RCC 7860 (cell line): ENCODE measurements around the gene DNAH10.
"Not testable (repeated sequence)": the region's sequence is repeated elsewhere in the genome, so short reads cannot be mapped to it uniquely, and the experiment has no call there.

Source experiments
- DNase-seq: peaks from one replicate; pipeline ENCODE4 v3.0.0-alpha.2; 2015; ENCODE audit warnings: low spot score
- FAIRE-seq: peaks from 2 replicates; lab custom pipeline; 2012; peaks lifted over from hg19 to GRCh38; lab: Jason Lieb, UNC

Gene DNAH10

DNA sequence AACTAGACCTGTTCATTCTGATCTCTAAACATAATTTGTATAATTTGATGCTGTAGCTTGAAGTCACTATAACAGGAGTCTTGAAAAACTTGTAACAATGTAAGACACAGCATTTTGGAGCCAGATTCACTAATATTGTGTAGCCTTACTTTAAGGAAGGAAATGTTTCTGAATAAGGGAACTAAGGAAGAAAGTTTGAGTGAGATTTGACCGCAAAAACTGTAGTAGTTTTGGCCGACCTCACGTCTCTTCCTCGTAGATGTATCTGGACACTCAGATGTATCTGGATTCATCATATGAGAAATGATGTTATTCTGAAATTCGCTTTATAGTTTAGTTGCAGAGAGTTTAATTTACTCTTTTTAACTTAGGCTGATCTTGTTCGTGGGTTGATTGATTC, 13.9 kb upstream of the DNAH10 start:
- FAIRE-seq (no peak), DNase-seq (no peak)

DNA sequence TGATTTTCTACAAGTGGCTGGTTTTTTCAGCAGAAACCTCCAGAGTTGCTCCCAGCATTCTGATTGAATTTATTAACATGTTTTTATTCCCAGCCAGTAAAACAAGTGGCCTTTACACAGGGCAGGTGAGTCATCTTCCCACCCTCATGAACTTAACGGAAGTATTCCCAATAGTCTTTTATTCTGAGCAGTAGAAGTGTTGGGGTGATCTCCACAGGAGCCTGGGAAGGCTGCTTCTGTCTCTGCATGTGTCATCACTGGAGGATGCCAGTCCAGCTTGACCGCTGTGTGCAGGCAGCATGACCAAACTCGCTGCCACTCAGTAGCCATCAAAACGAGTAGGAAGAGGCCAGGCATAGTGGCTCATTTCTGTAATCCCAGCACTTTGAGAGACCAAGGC, 13.4 kb upstream of the DNAH10 start:
- FAIRE-seq (peak; percentile 96), DNase-seq (peak; percentile 90)

DNA sequence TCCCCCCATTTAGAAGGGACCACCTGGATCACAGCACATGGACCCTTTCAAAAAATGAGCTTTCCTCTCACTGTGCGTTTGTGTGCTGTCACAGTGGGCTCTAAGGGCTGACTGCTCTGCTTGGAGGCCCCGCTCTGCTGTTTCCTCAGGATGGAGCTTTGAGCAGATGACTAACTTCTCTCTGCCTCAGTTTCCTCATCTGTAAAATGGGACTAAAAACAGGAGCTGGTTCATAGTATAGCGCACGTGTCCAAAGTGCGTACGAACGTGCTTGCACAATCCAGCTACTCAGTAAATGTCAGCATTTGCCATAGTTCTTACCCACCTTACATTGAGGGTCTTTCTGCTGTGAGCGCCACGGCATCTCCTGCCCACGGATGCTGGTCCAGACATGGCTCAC, 12.7 kb upstream of the DNAH10 start:
- DNase-seq (no peak), FAIRE-seq (no peak)

DNA sequence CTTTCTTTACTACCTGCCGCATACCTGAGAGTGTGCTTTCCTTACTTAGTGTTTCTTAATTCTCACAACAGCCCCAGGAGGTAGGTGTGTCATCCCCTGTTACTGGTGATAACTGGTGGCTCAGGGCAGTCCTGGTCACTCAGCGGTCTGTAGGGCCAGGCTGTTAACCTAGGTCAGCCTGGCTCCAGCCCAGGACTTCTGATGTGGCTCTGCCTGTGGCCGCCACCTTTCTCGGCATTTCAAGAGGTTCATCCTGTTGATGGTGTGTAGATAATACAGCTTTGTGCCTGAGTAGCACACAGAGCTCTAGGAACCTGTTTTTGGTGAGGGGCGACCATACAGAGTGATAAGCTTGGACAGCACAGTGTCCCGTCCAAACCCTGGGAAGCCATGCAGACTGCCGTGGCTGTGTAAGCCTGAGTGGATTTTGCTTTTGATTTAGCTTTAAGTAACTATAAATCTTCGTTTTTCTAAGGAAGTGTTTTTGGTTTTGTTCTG, 11.9 kb upstream of the DNAH10 start:
- no peak for FAIRE-seq
- DNase-seq, result no peak

DNA sequence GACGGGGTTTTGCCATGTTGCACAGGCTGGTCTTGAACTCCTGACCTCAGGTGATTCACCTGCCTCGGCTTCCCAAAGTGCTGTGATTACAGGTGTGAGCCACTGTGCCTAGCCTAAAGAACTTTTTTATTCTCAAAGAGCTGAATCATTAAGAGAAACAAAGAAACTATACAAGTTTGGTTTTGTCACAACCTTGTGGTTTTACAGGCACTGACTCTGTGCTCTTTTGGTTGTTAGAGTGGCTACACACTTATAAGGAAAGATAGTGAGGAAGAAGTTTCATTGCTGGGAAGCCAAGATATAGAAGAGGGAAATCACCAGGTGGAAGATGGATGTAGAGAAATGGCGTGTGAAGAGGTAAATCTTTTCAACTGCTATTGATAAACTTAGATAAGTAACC, 10.1 kb upstream of the DNAH10 start:
- FAIRE-seq, result no peak

DNA sequence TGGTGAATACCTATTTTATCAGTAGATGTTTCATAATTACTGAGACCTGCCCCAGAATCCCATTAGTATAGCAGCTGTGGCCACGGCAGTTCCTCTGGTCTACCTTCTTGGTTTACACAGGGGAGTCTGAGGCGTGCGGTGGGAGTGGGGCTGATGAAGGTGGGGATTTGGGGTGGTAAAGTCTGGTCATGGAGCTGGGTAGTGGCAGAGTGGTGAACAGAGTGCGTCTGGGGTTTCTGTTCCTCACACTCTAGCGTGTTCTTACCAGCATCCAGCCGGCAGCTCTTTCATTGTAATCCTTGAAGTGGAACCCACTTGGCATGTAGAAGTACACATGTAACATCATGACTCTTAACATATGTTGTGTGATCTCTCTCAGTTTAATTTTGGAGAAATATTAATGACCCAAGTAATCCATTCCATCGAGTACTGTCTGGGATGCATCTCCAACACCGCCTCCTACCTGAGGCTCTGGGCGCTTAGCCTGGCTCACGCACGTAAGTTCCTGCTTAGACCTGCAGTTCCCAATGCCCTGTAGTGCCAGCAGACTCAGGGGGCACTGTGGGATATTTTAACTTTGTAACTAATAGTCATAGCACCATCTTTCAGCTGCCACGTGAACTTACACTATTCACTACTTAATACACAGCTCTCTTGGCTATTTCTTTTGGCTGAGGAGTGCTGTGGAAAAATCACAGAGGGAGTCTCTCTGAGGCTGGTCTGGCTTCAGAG, 7.9 kb upstream of the DNAH10 start:
- no peak for DNase-seq
- FAIRE-seq, result no peak

More for the DNA sequence above, 10.1 kb upstream of the DNAH10 start:
- DNase-seq, result no peak

DNA sequence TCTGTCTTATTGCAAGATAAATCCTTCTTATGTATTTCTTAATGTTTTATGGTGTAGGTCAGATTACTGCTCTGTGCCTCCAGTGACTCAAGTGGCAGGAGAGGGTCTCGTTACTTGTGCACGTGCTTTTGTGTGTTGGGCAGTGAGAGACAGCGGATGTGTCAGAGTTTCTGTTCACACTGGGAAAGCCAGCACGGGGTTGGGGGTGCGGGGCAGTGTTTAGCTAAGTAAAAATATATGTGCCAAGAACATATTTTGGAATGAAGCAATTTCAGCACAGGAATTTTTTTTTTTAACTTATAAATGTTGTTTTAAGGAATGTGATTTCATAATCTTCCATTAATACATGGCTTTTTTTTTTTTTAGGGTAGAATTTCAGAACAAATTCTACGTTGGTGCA, 4.5 kb upstream of the DNAH10 start:
- FAIRE-seq (no peak), DNase-seq (no peak)

DNA sequence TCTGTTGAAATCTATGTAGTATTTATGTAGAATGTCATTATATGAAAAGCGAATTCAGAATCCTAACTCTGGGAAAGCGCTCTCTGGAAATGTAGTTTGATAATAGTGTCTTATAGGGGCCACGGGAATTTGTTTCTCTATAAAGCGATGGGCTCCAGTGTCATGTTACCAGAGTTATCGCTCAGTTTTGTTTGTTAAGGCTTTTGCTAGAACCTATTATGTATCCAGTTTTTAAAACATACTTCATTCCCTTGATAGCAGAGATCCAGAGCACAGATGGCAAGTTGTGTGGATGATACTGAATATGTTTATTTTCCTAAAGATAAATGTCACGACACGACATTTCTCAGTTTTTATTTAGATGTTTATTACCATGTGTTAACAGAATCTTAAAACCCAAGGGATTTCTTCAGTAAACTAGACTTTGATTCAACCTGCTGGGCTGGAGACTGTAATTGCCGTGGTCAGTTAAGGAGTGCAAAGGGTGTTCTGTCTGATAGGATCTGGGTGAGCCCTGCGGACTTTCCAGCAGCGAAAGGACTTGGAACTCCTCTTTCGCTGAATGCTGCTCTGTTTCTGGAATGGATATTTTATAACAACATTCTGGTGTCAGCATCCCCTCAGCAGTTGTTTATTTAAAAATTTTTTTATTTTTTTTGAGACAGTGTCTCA, 1.7 kb upstream of the DNAH10 start:
- FAIRE-seq, result no peak

DNA sequence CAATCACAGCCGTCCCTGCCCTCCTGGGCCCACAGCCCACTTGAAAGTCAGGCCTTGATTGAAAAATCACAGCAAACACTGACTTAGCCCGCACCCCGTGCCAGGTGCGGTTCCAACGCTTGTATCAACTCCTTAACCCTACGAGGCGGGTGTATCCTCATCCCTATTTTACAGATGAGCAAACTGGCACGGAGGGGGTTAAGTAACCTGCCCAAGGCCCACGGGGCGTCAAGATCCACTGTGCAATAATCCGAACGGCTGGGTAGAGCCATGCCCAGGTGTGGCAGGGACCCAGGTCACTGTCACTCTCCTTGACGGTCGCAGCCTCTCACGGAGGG, 583 bp downstream of the DNAH10 start:
- no peak for DNase-seq
- FAIRE-seq, result no peak

More for the DNA sequence above, 1.7 kb upstream of the DNAH10 start:
- DNase-seq, result no peak

DNA sequence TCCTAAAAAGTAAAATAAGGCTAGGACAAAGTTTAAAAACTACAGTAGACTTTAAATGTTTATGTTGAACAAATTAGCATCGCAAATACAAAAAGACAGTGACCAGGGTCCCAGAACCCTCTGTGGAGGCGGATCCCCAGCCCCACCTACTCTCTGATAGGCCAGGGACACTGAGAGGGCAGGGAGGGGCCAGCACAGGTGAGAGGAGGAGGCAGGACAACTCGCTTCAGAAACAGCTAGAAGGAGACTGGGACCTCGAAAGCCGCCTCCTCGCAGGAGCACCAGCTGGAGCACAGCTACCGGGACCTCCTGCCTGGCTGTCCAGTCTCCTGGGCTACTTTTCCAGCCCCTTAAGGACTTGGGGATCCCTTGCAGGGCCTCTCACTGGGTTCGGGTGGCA, 992 bp downstream of the DNAH10 start:
- FAIRE-seq (no peak), DNase-seq (no peak)

DNA sequence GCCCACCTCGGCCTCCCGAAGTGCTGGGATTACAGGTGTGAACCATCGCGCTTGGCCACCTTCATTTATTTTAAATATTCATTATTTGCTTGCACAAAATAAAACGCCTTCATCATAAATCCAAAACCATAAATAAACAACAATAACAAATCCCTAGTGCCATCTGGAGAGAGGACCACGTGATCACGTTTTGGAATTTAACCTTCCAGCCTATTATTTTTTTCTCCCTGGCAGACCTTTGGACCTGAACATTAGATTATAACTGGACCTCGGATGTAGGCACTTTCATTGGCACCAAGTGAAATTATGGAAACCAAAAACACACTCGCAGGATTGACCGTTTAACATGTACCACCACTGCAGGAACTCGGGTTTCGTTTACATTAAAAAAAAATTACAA, 2.0 kb downstream of the DNAH10 start:
- DNase-seq (no peak), FAIRE-seq (no peak)

DNA sequence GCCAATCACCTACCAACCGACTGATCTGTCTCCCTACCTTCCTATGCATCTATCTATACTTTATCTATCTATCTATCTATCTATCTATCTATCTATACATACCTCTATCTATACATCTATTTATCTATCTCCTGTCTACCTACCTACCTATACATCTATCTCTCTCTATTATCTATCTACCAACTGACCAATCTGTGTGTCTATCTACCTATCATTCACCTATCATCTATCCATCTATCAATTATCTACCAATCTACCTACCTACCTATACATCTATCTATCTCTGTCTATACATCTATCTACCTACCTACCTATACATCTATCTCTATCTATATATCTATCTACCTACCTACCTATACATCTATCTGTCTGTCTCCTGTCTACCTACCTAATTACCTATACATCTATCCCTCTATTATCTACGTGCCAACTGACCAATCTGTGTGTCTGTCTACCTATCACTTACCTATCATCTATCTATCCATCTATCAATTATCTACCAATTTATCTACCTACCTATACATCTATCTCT, 3.5 kb downstream of the DNAH10 start:
- DNase-seq, result no peak
- no peak for FAIRE-seq

DNA sequence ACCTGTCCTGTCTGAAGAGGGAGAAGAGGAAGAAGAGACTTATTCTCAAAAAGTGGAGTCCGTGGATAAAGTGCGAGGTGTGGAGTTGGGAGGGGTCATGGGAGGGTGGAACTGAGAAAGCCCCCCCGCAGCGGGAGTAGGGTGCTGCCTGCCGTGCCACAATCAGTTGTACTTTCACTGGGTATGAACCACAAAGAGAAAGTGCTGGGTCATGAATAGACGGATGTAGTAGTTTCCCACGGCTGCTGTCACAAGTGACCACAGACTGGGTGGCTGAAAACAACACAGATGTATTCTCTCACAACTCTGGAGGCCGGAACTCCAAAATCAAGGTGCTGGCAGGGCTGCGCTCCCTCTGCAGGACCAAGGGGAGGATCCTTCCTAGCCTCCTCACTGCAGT, 5.5 kb downstream of the DNAH10 start:
- FAIRE-seq (no peak), DNase-seq (no peak)

DNA sequence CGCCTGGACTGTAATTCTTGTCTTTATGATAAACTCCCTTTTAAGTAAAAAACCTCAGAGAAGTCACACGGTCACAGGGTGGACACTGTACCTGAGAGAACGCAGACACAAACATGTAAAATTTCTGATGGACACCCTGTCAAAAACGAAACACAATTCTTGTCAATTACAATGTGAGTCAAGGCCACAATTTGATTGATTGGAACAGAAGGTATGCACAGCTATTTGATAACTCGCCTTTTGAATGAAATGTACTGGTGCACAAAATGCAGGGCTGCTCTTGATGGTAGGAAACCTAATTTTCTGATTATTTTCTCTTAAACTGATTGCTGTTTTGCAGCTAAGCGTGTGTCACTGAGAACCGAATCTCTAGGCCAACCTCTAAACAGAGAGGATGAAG, 9.2 kb downstream of the DNAH10 start:
- no peak for DNase-seq
- no peak for FAIRE-seq

DNA sequence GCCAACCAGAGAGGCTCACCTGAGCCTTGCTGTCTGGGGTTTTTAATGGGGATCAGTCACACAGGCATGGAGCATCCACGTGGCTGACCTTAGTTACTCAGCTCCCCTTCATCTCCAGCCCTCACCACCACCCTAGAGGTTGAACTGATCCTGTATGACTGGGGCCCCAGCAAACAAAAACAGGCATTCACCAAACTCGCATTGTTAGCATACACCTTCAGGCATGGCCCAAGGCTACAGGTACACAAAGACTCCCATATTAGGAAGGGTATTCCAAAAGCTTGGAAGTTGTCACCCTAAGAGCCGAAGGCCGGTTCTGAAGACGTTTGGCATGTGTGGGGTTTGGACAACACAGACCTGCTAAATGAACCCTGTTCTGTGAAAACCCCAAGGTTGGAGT, 10.0 kb downstream of the DNAH10 start:
- no peak for DNase-seq
- no peak for FAIRE-seq

DNA sequence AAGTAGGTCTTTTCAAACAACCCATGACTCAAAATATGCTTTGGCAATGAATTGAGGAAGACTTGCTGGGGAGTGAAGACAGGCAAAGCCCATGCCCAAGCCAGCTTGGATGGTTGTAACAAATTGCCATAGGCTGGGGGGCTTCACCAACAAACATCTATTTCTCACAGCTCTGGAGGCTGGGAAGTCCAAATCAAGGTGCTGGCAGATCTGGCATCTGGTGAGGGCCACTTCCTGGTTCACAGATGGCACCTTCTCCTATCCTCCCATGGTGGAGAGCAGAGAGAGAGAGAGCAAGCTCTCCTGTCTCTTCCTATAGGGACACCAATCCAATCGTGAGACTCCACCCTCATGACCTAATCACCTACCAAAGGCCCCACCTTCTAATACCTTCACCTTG, 11.3 kb downstream of the DNAH10 start:
- FAIRE-seq (no peak), DNase-seq (no peak)

DNA sequence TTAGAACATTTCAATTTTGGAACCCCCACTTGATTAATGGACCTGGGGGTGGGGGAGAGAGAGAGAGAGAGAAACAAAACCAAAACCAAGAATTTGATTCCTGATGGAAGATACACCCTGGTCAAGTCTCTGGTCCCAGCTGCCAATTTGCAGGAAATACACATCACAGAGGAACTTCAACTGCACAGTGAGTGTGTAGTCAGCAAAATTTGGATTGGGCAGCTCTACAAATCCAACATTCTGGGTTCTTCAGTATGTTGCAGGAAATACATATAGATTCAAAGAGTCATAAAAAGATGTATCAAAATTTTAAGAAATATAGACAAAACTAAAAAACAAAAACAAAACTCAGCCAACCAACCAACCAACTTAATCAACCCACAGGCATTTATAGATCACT, 17.4 kb downstream of the DNAH10 start:
- DNase-seq (no peak), FAIRE-seq (no peak)

DNA sequence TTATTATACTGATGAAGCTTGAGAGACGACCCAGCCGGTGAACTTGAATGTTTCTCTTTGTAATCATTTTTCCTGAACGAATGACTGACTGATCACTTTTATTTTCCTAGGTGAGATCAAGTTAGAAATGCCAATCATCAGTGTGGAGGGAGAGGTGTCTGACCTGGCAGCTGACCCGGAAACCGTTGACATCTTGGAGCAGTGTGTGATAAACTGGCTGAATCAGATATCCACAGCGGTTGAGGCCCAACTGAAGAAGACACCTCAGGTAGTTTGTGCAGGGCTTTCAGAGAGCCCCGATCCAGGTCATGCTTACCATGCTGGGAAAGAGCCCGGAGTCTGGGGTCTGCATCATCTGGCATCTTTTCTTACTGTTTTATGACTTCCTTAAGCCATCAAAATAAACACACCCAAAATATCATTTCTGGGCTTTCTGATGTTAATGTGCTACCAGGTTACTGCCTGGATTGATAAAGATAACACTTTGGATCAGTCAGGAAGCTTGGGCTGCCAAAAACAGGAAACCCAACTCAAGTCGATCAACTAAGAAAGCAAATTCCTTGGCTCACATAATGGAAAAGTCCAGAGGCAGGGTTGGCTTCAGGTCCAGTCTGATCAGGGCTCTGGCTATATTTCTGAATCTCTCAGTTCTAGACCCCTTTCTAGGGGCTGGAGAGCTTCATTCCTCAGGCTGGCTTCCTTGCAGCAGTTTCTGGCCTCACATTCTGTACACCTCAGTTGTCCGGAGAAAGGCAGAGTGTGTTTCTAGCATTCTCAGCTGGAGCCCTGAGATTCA, 21.1 kb downstream of the DNAH10 start:
- no peak for FAIRE-seq
- DNase-seq, result no peak

DNA sequence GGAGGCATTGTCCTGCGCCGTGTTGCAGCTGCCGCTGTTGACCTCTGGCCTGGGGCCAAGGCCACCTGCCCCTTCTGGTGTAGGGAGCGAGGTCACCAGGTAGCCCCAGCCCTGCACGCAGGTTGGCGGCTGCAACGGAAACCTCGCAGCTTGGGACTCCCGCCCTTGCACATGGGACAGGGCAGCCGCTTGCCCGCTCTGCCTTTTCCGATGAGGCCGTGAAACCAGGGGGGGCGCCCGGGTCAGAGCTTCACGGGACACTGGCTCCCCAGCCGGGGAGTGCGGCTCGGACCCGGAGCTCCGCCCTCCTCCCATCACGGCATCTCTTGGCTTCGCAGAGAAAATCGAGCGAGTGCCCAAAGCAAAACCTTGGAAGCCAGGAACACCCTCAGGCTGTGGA, 25.4 kb downstream of the DNAH10 start:
- FAIRE-seq, result no peak
- DNase-seq, result no peak

DNA sequence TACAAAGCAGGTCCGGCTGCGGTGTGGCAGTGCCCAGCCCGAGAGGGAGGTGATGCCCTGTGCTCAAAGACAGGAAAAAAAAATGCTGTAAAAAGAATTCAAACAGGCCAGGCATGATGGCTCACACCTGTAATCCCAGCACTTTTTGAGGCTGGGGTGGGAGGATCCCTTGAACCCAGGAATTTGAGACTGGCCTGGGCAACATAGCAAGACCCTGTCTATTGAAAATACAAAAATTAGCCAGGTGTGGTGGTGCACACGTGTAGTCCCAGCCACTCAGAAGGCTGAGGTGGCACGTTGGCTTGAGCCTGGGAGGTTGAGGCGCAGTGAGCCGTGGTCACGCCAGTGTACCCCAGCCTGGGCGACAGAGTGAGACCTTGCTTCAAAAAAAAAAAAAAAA, 26.4 kb downstream of the DNAH10 start:
- FAIRE-seq, result no peak
- no peak for DNase-seq

DNA sequence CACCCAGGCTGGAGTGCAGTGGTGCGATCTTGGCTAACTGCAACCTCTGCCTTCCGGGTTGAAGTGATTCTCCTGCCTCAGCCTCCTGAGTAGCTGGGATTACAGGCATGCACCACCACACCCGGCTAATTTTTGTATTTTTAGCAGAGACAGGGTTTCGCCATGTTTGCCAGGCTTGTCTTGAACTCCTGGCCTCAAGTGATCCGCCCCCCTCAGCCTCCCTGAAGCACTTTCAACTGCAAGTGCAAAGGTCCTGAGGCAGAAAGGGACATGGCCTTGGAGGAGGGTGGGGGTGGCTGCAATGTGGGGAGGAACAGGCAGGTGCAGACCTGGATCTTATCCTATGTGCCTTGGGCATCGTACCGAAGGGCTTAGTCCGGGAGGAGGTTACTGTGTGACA, 27.3 kb downstream of the DNAH10 start:
- FAIRE-seq, DNase-seq: not testable (repeated sequence)
